OCI-LY7 (cell line): ENCODE results near the gene KBTBD4. TPM values are rescaled to one million over a fixed set of nuclear protein-coding genes. Genes with fewer than 3 reads are reported as not detected.

Experiments
- Bru-seq: library from RNA; stranded (reverse); fragments of 400-500 nt; gene quantifications from one replicate; lab custom pipeline; 2021; lab: Mats Ljungman, UMichigan
- BruChase-seq, 2 experiments: library from RNA; stranded (reverse); fragments of 400-500 nt; gene quantifications; one replicate each; lab custom pipeline; 2021; lab: Mats Ljungman, UMichigan
- BruUV-seq: library from RNA; stranded (reverse); fragments of 400-500 nt; replicated peaks from 2 replicates; lab custom pipeline; 2021; lab: Mats Ljungman, UMichigan
- CTCF ChIA-PET: fragments of 300-600 bp; sonication (Branson Sonifier 250); formaldehyde crosslinking; loops from one replicate; lab custom pipeline; 2022; ENCODE audit warnings: antibody characterized with exemption; ENCODE audit not compliant: unreplicated experiment; lab: Charles Lee
- POLR2A ChIA-PET: fragments of 300-600 bp; sonication (Branson Sonifier 250); formaldehyde crosslinking; loops from one replicate; lab custom pipeline; 2022; ENCODE audit warnings: antibody characterized with exemption; lab: Charles Lee
- DNase-seq: peaks from one replicate; pipeline ENCODE4 v3.0.0-alpha.2; 2015; ENCODE audit warnings: low spot score
- H2AFZ ChIP-seq: fragments of 200-600 bp; sonication (generic), shearing (Covaris generic); 2 replicates; pipeline ENCODE4 v1.6.1; 2014; ENCODE audit warnings: mild to moderate bottlenecking, antibody characterized with exemption, low read length, moderate library complexity
- H3K27ac ChIP-seq: fragments of 200-600 bp; sonication (generic); 2 replicates; pipeline ENCODE4 v1.5.1; 2014; ENCODE audit warnings: mixed run types, low read depth, mild to moderate bottlenecking, moderate library complexity, low read length, inconsistent platforms; ENCODE audit not compliant: poor library complexity, severe bottlenecking
- H3K36me3 ChIP-seq: fragments of 200-600 bp; sonication (generic); 2 replicates; pipeline ENCODE4 v1.6.1; 2014; ENCODE audit warnings: mild to moderate bottlenecking, antibody characterized with exemption, low read length, moderate library complexity, mixed read lengths; ENCODE audit not compliant: insufficient read depth
- H3K4me1 ChIP-seq: fragments of 200-600 bp; sonication (generic); 2 replicates; pipeline ENCODE4 v1.5.1; 2014; ENCODE audit warnings: mild to moderate bottlenecking, low read length; ENCODE audit not compliant: insufficient read depth, poor library complexity, severe bottlenecking
- H3K4me2 ChIP-seq: fragments of 200-600 bp; sonication (generic); 2 replicates; pipeline ENCODE4 v1.6.1; 2014; ENCODE audit warnings: mild to moderate bottlenecking, low read length
- H3K4me3 ChIP-seq: fragments of 200-600 bp; sonication (generic); 2 replicates; pipeline ENCODE4 v1.5.1; 2014; ENCODE audit warnings: mild to moderate bottlenecking, low read depth, low read length; ENCODE audit not compliant: poor library complexity, severe bottlenecking
- H3K79me2 ChIP-seq: fragments of 200-600 bp; sonication (generic); 2 replicates; pipeline ENCODE4 v1.6.1; 2016; ENCODE audit warnings: low read depth, mild to moderate bottlenecking, low read length, moderate library complexity, mixed read lengths; ENCODE audit not compliant: insufficient read depth
- H3K9me2 ChIP-seq: fragments of 200-600 bp; sonication (generic); 2 replicates; pipeline ENCODE4 v1.6.1; 2016; ENCODE audit warnings: mild to moderate bottlenecking, low read length, mixed read lengths; ENCODE audit not compliant: insufficient read depth
- H3K9me3 ChIP-seq: fragments of 200-600 bp; sonication (generic); 2 replicates; pipeline ENCODE4 v1.6.1; 2014; ENCODE audit warnings: mild to moderate bottlenecking, mixed run types, low read length, mixed read lengths
- H4K20me1 ChIP-seq: fragments of 200-600 bp; sonication (generic); 2 replicates; pipeline ENCODE4 v1.6.1; 2014; ENCODE audit warnings: mild to moderate bottlenecking, antibody characterized with exemption, low read length, moderate library complexity, mixed read lengths; ENCODE audit not compliant: insufficient read depth
- CTCF ChIP-seq: fragments of 200-600 bp; sonication (generic); conservative IDR thresholded peaks from 2 replicates; pipeline ENCODE4 v1.5.1; 2014; ENCODE audit warnings: mild to moderate bottlenecking, antibody characterized with exemption, low read length, moderate library complexity, mixed read lengths
- EZH2phosphoT487 ChIP-seq: fragments of 200-600 bp; sonication (generic); IDR thresholded peaks from 2 replicates; pipeline ENCODE4 v1.6.1; 2018; ENCODE audit warnings: low read depth, borderline replicate concordance, mild to moderate bottlenecking, mixed run types, antibody characterized with exemption, low read length, moderate library complexity, mixed read lengths
- intact Hi-C: fragments of 100-400 bp; cut with micrococcal nuclease; formaldehyde crosslinking; loops from one replicate; pipeline ENCODE4 v1.10.0; 2022; ENCODE audit not compliant: unreplicated experiment
- long read RNA-seq: library from polyadenylated mRNA; stranded (forward); transcript quantifications from one replicate; pipeline ENCODE4 v2.0.0, GENCODE V29; 2022
- total RNA-seq, 2 experiments: library from RNA; depleted of rRNA in 1 of 2; stranded (reverse); fragments of >200 nt in 1 of 2; shearing (Covaris generic) in 1 of 2; gene quantifications; 2 replicates each; pipeline ENCODE4 v1.2.3, GENCODE V29; 2014 to 2022

KBTBD4 gene
- total RNA-seq (2014; rRNA removed; shearing (Covaris generic)) (25.2 and 25.8 TPM in 2 replicates), total RNA-seq (2022) (18.4 and 18.6 TPM in 2 replicates), Bru-seq, nascent RNA (percentile 68 among the genes with signal in this experiment), BruChase-seq, experiment 1, labeled RNA remaining after a 6-hour chase (percentile 51 among the genes with signal in this experiment), BruChase-seq, experiment 2, labeled RNA remaining after a 2-hour chase (percentile 85 among the genes with signal in this experiment)
- long read RNA-seq, transcript KBTBD4-202 (4 exons, 2,372 nt) = major isoform, 48 of 63 reads
- long read RNA-seq, partial matches to known transcripts = 2 of 63 reads
- long read RNA-seq, other reads (novel, unspliced or antisense) = 8 of 63 reads

GRCh38 chr11:47578524-47579494 is at the start of gene KBTBD4, which contains the start of gene NDUFS3:
KBTBD4 (minus strand) TSS chr11:47578970; CDS start chr11:47578951, 19 bp downstream.
NDUFS3 (plus strand) TSS chr11:47579074; CDS start chr11:47579092, 18 bp downstream.
- Histone ChIP-seq H3K4me3 (peak within 1 kb of the TSS; percentile 85), H3K4me2 (peak within 1 kb of the TSS; percentile 95), H2AFZ (peak within 1 kb of the TSS; percentile 54; the same call in 1 of the 2 replicates), H4K20me1 (no peaks in the 10 kb centered on the region), H3K9me3 (no peaks in the 10 kb centered on the region), H3K36me3 (peaks cover 73% of the 10 kb centered on the region), H3K79me2 (peaks cover 43% of the 10 kb centered on the region), H3K4me1 (peaks cover 21% of the 10 kb centered on the region), H3K9me2 (no peaks in the 10 kb centered on the region), H3K27ac (peak within 1 kb of the TSS; percentile 40)
- TSS peak; percentile 77 for BruUV-seq
- CTCF ChIA-PET = interaction anchor here (0.6 to 1.3 kb wide), 7 partner anchors 12 to 678 kb away, joined by 3 to 7 read pairs (median 5); partner anchors contain the start of gene PTPMT1
- intact Hi-C loops = loop anchor here (1.0 to 10.0 kb wide), 3 partner anchors 26 to 136 kb away; partner anchors contain the start of genes AGBL2, CELF1 and MTCH2
- POLR2A ChIA-PET = interaction anchor here (0.6 to 4.4 kb wide), 11 partner anchors 8 to 240 kb away, joined by 3 to 11 read pairs (median 4); no protein-coding TSS in a partner anchor
- TF ChIP-seq EZH2phosphoT487 (no peak), CTCF (no peak)
- peak; percentile 94 for DNase-seq

GRCh38 chr11:47628026-47628425 is 49.3 kb upstream of the KBTBD4 start:
- no peak overlapping the region for H3K4me3 ChIP-seq
- no peaks in the 10 kb centered on the region for H3K79me2 ChIP-seq
- BruUV-seq = no TSS peak
- H4K20me1 ChIP-seq = no peaks in the 10 kb centered on the region
- ChIA-PET POLR2A (interaction anchor here (0.7 to 1.1 kb wide), 3 partner anchors 9 to 54 kb away, joined by 3 to 4 read pairs (median 3); no protein-coding TSS in a partner anchor), CTCF (no interaction called here)
- H3K27ac ChIP-seq = no peak overlapping the region
- no peak overlapping the region for H3K4me2 ChIP-seq
- intact Hi-C loops = no loop called here
- no peaks in the 10 kb centered on the region for H3K4me1 ChIP-seq
- H2AFZ ChIP-seq = no peak overlapping the region
- no peak for DNase-seq
- H3K9me2 ChIP-seq = no peaks in the 10 kb centered on the region
- H3K36me3 ChIP-seq = peaks cover 89% of the 10 kb centered on the region
- TF ChIP-seq EZH2phosphoT487 (no peak), CTCF (no peak)
- no peaks in the 10 kb centered on the region for H3K9me3 ChIP-seq
